Testis (tissue), 3 donors: ENCODE data around the gene CACNG4. TPM values are rescaled to one million over a fixed set of nuclear protein-coding genes. Genes with fewer than 3 reads are reported as not detected.

Source experiments
- DNase-seq: peaks from one replicate; pipeline ENCODE4 v3.0.0-alpha.2; 2019
- H3K27ac ChIP-seq, 2 donors: fragments of 200-600 bp; sonication (generic); one replicate each; pipeline ENCODE4 v1.5.1; 2019
- H3K27me3 ChIP-seq: fragments of 200-600 bp; sonication (generic); one replicate; pipeline ENCODE4 v1.5.1; 2019
- H3K36me3 ChIP-seq: fragments of 200-600 bp; sonication (generic); one replicate; pipeline ENCODE4 v1.5.1; 2017; ENCODE audit warnings: low read depth; ENCODE audit errors: missing control alignments
- H3K4me1 ChIP-seq: fragments of 200-600 bp; sonication (generic); one replicate; pipeline ENCODE4 v1.5.1; 2019
- H3K4me3 ChIP-seq, 2 donors: fragments of 200-600 bp; sonication (generic); one replicate each; pipeline ENCODE4 v1.5.1; 2017 to 2019
- H3K9me3 ChIP-seq: fragments of 200-600 bp; sonication (generic); one replicate; pipeline ENCODE4 v1.5.1; 2017
- POLR2A ChIP-seq: fragments of 450-650 bp; IDR thresholded peaks from one replicate; pipeline ENCODE4 v1.6.1; 2017; ENCODE audit warnings: antibody characterized with exemption, mild to moderate bottlenecking, moderate library complexity
- WGBS, 2 donors: methylation state at CpG; one replicate each; pipeline ENCODE4 v1.1.5; 2018; 5-methylcytosine and 5-hydroxymethylcytosine counted together
- intact Hi-C: fragments of 100-400 bp; cut with DNase I; formaldehyde crosslinking; loops from one replicate; pipeline ENCODE4 v1.15.1; 2023; ENCODE audit warnings: low total_unique reads
- polyA plus RNA-seq: library from polyadenylated mRNA; stranded (reverse); fragments of 350-450 nt; fragmentation: Illumina TruSeq; extraction: RNeasy Lipid Tissue Mini Kit (QIAGEN cat#74804); gene quantifications from one replicate; pipeline ENCODE4 v1.2.3, GENCODE V29; 2014; ENCODE audit warnings: low read depth, low replicate concordance; ENCODE audit not compliant: insufficient read depth
- total RNA-seq, 2 donors: library from RNA; depleted of rRNA; stranded (reverse); fragments of >200 nt; gene quantifications; one replicate each; pipeline ENCODE4 v1.2.3, GENCODE V29; 2016
- TF ChIP-seq, protein P1 (sequence below), 3 experiments: fragments of 450-650 bp in 2 of 3; fragments of 200-600 bp in 1 of 3; sonication (generic) in 1 of 3; IDR thresholded peaks; one replicate each; pipeline ENCODE4 v1.5.1; 2016 to 2019; ENCODE audit warnings: antibody characterized with exemption in 3 of 3, mild to moderate bottlenecking in 2 of 3, moderate library complexity in 1 of 3

CACNG4 gene
- total and polyA plus RNA-seq, 3 donors from 2014 or later: 0.16 to 0.81 (median 0.46) TPM

DNA sequence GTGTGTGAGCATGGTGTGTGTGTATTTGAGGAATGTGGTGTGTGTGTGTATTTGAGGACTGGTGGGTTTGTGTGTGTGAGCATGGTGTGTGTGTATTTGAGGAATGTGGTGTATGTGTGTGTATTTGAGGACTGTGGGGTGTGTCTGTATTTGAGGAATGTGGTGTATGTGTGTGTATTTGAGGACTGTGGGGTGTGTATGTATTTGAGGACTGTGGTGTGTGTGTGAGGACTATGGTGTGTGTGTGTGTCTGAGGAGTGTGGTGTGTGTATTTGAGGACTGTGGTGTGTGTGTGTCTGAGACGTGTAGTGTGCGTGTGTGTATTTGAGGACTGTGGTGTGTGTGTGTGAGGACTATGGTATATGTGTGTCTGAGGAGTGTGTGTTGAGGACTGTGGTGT, 61.8 kb downstream of the CACNG4 start:
- no peak for DNase-seq
- WGBS, 2 donors: 90 to 92% methylated on average over 2 of the region's 2 CpGs

DNA sequence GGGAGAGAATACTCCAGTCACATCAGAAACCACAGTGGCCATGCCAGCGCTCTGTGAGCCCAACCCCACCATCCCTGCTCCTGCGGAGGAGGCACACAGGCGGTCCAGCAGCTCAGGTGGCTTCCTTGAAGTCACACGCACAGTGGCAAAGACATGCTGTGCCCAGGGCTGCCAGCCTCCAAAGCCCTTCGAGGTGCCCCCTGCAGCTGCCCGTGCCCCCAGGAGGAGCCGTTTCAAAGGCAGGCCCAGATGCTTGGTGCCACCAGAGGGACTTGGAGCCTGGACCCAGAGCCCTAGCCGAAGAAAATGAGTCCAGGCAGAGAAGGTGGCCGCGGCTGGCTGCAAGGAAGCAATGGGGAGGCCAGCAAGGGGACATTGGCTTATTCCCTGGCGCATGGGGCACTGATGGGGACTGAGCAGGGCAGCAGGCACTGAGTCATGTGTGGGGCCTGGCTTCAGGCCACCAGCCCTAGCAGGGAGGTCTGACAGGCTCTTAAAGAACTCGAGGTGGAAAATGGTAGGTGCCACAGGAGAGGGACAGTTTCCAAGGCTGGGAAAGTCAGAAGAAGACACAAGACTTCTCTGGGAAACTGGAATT, 62.6 kb downstream of the CACNG4 start:
- Histone ChIP-seq H3K27me3 (no peaks in the 10 kb centered on the region), H3K27ac (no peak overlapping the region), H3K4me1 (no peaks in the 10 kb centered on the region), H3K9me3 (no peaks in the 10 kb centered on the region), H3K4me3 (no peak overlapping the region), H3K36me3 (no peaks in the 10 kb centered on the region)
- intact Hi-C loops: no loop called here
- DNase-seq: no peak
- TF ChIP-seq POLR2A: no peak
- TF ChIP-seq, protein P1, sequence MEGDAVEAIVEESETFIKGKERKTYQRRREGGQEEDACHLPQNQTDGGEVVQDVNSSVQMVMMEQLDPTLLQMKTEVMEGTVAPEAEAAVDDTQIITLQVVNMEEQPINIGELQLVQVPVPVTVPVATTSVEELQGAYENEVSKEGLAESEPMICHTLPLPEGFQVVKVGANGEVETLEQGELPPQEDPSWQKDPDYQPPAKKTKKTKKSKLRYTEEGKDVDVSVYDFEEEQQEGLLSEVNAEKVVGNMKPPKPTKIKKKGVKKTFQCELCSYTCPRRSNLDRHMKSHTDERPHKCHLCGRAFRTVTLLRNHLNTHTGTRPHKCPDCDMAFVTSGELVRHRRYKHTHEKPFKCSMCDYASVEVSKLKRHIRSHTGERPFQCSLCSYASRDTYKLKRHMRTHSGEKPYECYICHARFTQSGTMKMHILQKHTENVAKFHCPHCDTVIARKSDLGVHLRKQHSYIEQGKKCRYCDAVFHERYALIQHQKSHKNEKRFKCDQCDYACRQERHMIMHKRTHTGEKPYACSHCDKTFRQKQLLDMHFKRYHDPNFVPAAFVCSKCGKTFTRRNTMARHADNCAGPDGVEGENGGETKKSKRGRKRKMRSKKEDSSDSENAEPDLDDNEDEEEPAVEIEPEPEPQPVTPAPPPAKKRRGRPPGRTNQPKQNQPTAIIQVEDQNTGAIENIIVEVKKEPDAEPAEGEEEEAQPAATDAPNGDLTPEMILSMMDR (IDR thresholded peaks at IDR 0.05): no peak
- 85 to 89% methylated on average over 10 to 12 of the region's 12 CpGs for WGBS, 2 donors

More for the DNA sequence above, 61.8 kb downstream of the CACNG4 start:
- intact Hi-C loops: no loop called here
- Histone ChIP-seq H3K4me3 (no peak overlapping the region), H3K27me3 (no peaks in the 10 kb centered on the region), H3K27ac (no peak overlapping the region), H3K4me1 (no peaks in the 10 kb centered on the region), H3K9me3 (no peaks in the 10 kb centered on the region), H3K36me3 (no peaks in the 10 kb centered on the region)
- TF ChIP-seq POLR2A: no peak
- TF ChIP-seq, protein P1 (IDR thresholded peaks at IDR 0.05): no peak

DNA sequence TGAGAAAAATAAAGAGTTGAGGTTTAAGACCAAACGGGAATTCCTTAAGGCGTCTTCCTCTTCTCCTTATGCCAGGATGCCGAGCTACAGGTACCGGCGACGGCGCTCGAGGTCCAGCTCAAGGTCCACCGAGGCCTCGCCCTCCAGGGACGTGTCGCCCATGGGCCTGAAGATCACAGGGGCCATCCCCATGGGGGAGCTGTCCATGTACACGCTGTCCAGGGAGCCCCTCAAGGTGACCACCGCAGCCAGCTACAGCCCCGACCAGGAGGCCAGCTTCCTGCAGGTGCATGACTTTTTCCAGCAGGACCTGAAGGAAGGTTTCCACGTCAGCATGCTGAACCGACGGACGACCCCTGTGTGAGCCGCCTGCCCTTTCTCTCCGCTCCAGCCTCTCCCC, 66.1 kb downstream of the CACNG4 start:
- no peaks in the 10 kb centered on the region for H3K27me3 ChIP-seq
- no peaks in the 10 kb centered on the region for H3K36me3 ChIP-seq
- DNase-seq: no peak
- H3K9me3 ChIP-seq: no peaks in the 10 kb centered on the region
- intact Hi-C loops: no loop called here
- 91 to 97% methylated on average over 14 to 21 of the region's 21 CpGs for WGBS, 2 donors
- TF ChIP-seq, protein P1 (IDR thresholded peaks at IDR 0.05): no peak
- TF ChIP-seq POLR2A: no peak
- H3K4me1 ChIP-seq: no peaks in the 10 kb centered on the region
- no peak overlapping the region for H3K4me3 ChIP-seq
- no peak overlapping the region for H3K27ac ChIP-seq

DNA sequence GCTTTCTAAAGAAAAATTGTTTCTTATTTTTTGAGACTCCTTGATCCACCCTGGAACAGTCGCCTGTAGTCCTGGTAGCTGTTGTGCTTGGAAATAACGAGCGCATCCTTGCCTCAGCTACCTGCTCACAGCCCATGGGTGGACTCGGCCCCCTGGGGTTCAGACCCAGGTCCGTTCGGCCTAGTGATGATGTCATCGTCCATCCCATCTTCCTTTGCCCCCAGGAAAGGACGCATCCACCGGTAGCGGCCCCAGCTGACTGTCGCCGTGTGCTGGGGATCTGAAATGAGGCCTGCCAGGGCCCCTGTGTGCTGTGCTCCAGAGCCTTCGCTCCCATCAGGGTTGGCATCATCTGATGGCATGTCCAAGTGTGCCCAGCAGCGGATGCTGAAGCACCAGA, 67.9 kb downstream of the CACNG4 start:
- H3K9me3 ChIP-seq: no peaks in the 10 kb centered on the region
- no peak for DNase-seq
- H3K27ac ChIP-seq: no peak overlapping the region
- intact Hi-C loops: no loop called here
- H3K36me3 ChIP-seq: no peaks in the 10 kb centered on the region
- H3K27me3 ChIP-seq: no peaks in the 10 kb centered on the region
- WGBS, 2 donors: 85 to 94% methylated on average over 7 to 14 of the region's 14 CpGs
- no peak overlapping the region for H3K4me3 ChIP-seq
- no peak for TF ChIP-seq POLR2A
- TF ChIP-seq, protein P1 (IDR thresholded peaks at IDR 0.05): no peak
- H3K4me1 ChIP-seq: no peaks in the 10 kb centered on the region

DNA sequence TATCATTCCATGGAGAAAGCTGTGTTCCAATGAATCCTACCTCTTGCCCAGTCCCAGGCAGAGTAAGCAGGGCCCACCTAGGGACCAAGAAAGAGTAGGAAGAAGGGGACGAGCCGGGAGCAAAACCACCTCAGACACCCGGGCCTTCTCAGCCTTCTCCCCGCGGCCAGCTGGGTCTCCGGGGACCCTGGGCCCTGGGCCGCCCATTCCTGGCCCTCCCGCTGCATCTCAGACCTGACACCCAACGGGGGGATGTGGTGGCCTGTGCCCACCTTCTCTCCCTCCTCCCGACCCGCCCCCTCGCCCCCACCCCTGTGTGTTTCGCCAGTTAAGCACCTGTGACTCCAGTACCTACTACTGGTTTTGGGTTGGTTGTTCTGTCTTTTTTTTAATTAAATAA, 68.5 kb downstream of the CACNG4 start:
- H3K27ac ChIP-seq: no peak overlapping the region
- no peaks in the 10 kb centered on the region for H3K4me1 ChIP-seq
- DNase-seq: no peak
- no peaks in the 10 kb centered on the region for H3K27me3 ChIP-seq
- no peaks in the 10 kb centered on the region for H3K9me3 ChIP-seq
- no peaks in the 10 kb centered on the region for H3K36me3 ChIP-seq
- intact Hi-C loops: no loop called here
- WGBS, 2 donors: 93 to 96% methylated on average over 13 of the region's 13 CpGs
- no peak overlapping the region for H3K4me3 ChIP-seq
- no peak for TF ChIP-seq POLR2A
- TF ChIP-seq, protein P1 (IDR thresholded peaks at IDR 0.05): no peak
